Activated CD8-positive, alpha-beta T cell treated with anti-CD3 and anti-CD28 coated beads for 36 hours (primary cell): Measurements from ENCODE around the gene CLEC20A. TPM values are rescaled to one million over a fixed set of nuclear protein-coding genes. Genes with fewer than 3 reads are reported as not detected.

Source experiments
- ATAC-seq: fragments of 200-7000 bp; cut with Tn5 transposase; one replicate; pipeline ENCODE4 v1.10.0; 2021; ENCODE audit warnings: mild to moderate bottlenecking, moderate library complexity
- CTCF ChIA-PET: fragments of 350-600 bp; sonication (Branson Sonifier 250); formaldehyde crosslinking; loops from one replicate; lab custom pipeline; 2021; ENCODE audit warnings: antibody characterized with exemption; lab: Charles Lee
- POLR2A ChIA-PET: fragments of 350-600 bp; sonication (Branson Sonifier 250); formaldehyde crosslinking; loops from one replicate; lab custom pipeline; 2021; ENCODE audit warnings: antibody characterized with exemption; lab: Charles Lee
- DNase-seq: peaks from one replicate; pipeline ENCODE4 v3.0.0-alpha.2; 2020
- H3K27ac Mint-ChIP-seq: one replicate; pipeline ENCODE4 v1.8.0; 2021; ENCODE audit warnings: mild to moderate bottlenecking, mixed read lengths
- H3K27me3 Mint-ChIP-seq: one replicate; pipeline ENCODE4 v1.8.0; 2021; ENCODE audit warnings: mixed read lengths
- H3K36me3 Mint-ChIP-seq: one replicate; pipeline ENCODE4 v1.8.0; 2021; ENCODE audit warnings: low read depth, mixed read lengths
- H3K4me1 Mint-ChIP-seq: one replicate; pipeline ENCODE4 v1.8.0; 2021; ENCODE audit warnings: low read depth, mixed read lengths
- H3K4me3 Mint-ChIP-seq: one replicate; pipeline ENCODE4 v1.8.0; 2021; ENCODE audit warnings: mild to moderate bottlenecking, moderate library complexity, mixed read lengths
- H3K9me3 Mint-ChIP-seq: one replicate; pipeline ENCODE4 v1.8.0; 2021; ENCODE audit warnings: mixed read lengths
- CTCF ChIP-seq: fragments of 200-600 bp; IDR thresholded peaks from one replicate; pipeline ENCODE4 v1.8.0; 2022; ENCODE audit warnings: antibody characterized with exemption, mild to moderate bottlenecking
- intact Hi-C: fragments of 100-400 bp; cut with micrococcal nuclease; formaldehyde crosslinking; loops from one replicate; pipeline ENCODE4 v1.10.0; 2022
- total RNA-seq, 2 experiments: library from RNA; stranded (reverse); gene quantifications; one replicate each; pipeline ENCODE4 v1.2.3, GENCODE V29; 2021

Gene CLEC20A
- total RNA-seq, 2 experiments from 2014 or later = not detected

GRCh38 chr1:178486100-178487069 is 10.4 kb downstream of the CLEC20A start:
- intact Hi-C loops = no loop called here
- CTCF ChIA-PET = no interaction called here

GRCh38 chr1:178485541-178485981 is 11.2 kb downstream of the CLEC20A start:
- no peak overlapping the region for H3K27ac Mint-ChIP-seq
- intact Hi-C loops = no loop called here
- H3K9me3 Mint-ChIP-seq = no peaks in the 10 kb centered on the region
- H3K36me3 Mint-ChIP-seq = no peaks in the 10 kb centered on the region
- H3K27me3 Mint-ChIP-seq = peaks cover 6% of the 10 kb centered on the region
- no peak overlapping the region for H3K4me3 Mint-ChIP-seq
- no peak for TF ChIP-seq CTCF
- CTCF ChIA-PET = no interaction called here
- POLR2A ChIA-PET = no interaction called here
- no peak for ATAC-seq
- no peaks in the 10 kb centered on the region for H3K4me1 Mint-ChIP-seq
- no peak for DNase-seq

More at GRCh38 chr1:178486100-178487069, 10.4 kb downstream of the CLEC20A start:
- no peaks in the 10 kb centered on the region for H3K4me1 Mint-ChIP-seq
- H3K27me3 Mint-ChIP-seq = peaks cover 6% of the 10 kb centered on the region
- H3K27ac Mint-ChIP-seq = no peak overlapping the region
- H3K36me3 Mint-ChIP-seq = no peaks in the 10 kb centered on the region
- H3K4me3 Mint-ChIP-seq = no peak overlapping the region
- ATAC-seq = no peak
- POLR2A ChIA-PET = no interaction called here
- DNase-seq = no peak
- no peaks in the 10 kb centered on the region for H3K9me3 Mint-ChIP-seq
- no peak for TF ChIP-seq CTCF

- Mint-ChIP-seq H3K27me3 (peaks cover 6% of the 10 kb centered on the region), H3K9me3 (no peaks in the 10 kb centered on the region), H3K36me3 (no peaks in the 10 kb centered on the region), H3K4me1 (no peaks in the 10 kb centered on the region), H3K27ac (no peak overlapping the region), H3K4me3 (no peak overlapping the region)
- CTCF ChIA-PET = no interaction called here
- TF ChIP-seq CTCF = no peak
- ATAC-seq (no peak), DNase-seq (no peak)
- intact Hi-C loops = no loop called here
- POLR2A ChIA-PET = no interaction called here
These were observed 12.0 kb downstream of the CLEC20A start for GRCh38 chr1:178484698-178485225.

- DNase-seq (no peak), ATAC-seq (no peak)
- Mint-ChIP-seq H3K36me3 (no peaks in the 10 kb centered on the region), H3K4me3 (no peak overlapping the region), H3K27me3 (peaks cover 4% of the 10 kb centered on the region), H3K4me1 (no peaks in the 10 kb centered on the region), H3K27ac (no peak overlapping the region), H3K9me3 (no peaks in the 10 kb centered on the region)
- CTCF ChIA-PET = interaction anchor here (1.2 kb wide), 1 partner anchor 18 kb away, joined by 3 read pairs; no protein-coding TSS in a partner anchor
- intact Hi-C loops = no loop called here
- no peak for TF ChIP-seq CTCF
- POLR2A ChIA-PET = no interaction called here
These were observed 13.4 kb downstream of the CLEC20A start for GRCh38 chr1:178483251-178483957.
